MM.1S (cell line): ENCODE data around the gene SLC13A3.

Experiments used
- DNase-seq: peaks from one replicate; pipeline ENCODE4 v3.0.0-alpha.2; 2015
- H2AFZ ChIP-seq: fragments of 300-600 bp; sonication (generic); 2 replicates; pipeline ENCODE4 v1.6.0; 2016; ENCODE audit warnings: antibody characterized with exemption, low read length
- H3F3A ChIP-seq: fragments of 300-600 bp; sonication (generic); 2 replicates; pipeline ENCODE4 v1.6.1; 2016; ENCODE audit warnings: mild to moderate bottlenecking, antibody characterized with exemption, low read length, moderate library complexity, mixed read lengths; ENCODE audit not compliant: insufficient read depth
- H3K27ac ChIP-seq: fragments of 300-600 bp; sonication (generic); 2 replicates; pipeline ENCODE4 v1.5.1; 2016; ENCODE audit warnings: mild to moderate bottlenecking, low read length
- H3K27me3 ChIP-seq: fragments of 300-600 bp; sonication (generic); replicated peaks from 2 replicates; pipeline ENCODE4 v1.6.0; 2016; ENCODE audit warnings: low read length; ENCODE audit not compliant: insufficient read depth
- H3K36me3 ChIP-seq: fragments of 300-600 bp; sonication (generic); replicated peaks from 2 replicates; pipeline ENCODE4 v1.6.1; 2016; ENCODE audit warnings: mild to moderate bottlenecking, low read length, mixed read lengths; ENCODE audit not compliant: insufficient read depth
- H3K4me1 ChIP-seq: fragments of 300-600 bp; sonication (generic); 2 replicates; pipeline ENCODE4 v1.6.1; 2016; ENCODE audit warnings: low read length, mixed read lengths
- H3K4me2 ChIP-seq: fragments of 300-600 bp; sonication (generic); 2 replicates; pipeline ENCODE4 v1.6.0; 2016; ENCODE audit warnings: low read depth, low read length
- H3K4me3 ChIP-seq: fragments of 300-600 bp; sonication (generic); 2 replicates; pipeline ENCODE4 v1.5.1; 2016; ENCODE audit warnings: low read length, mixed read lengths
- H3K79me2 ChIP-seq: fragments of 300-600 bp; sonication (generic); 2 replicates; pipeline ENCODE4 v1.6.1; 2016; ENCODE audit warnings: mixed run types, low read length, mixed read lengths
- H3K9ac ChIP-seq: fragments of 300-600 bp; sonication (generic); 2 replicates; pipeline ENCODE4 v1.6.1; 2016; ENCODE audit warnings: low read length, mixed read lengths
- H3K9me2 ChIP-seq: fragments of 300-600 bp; sonication (generic); replicated peaks from 2 replicates; pipeline ENCODE4 v1.6.1; 2016; ENCODE audit warnings: mild to moderate bottlenecking, low read length, mixed read lengths; ENCODE audit not compliant: insufficient read depth
- H3K9me3 ChIP-seq: fragments of 300-600 bp; sonication (generic); replicated peaks from 2 replicates; pipeline ENCODE4 v1.6.1; 2016; ENCODE audit warnings: mild to moderate bottlenecking, low read length, mixed read lengths; ENCODE audit not compliant: insufficient read depth
- H4K20me1 ChIP-seq: fragments of 300-600 bp; sonication (generic); 2 replicates; pipeline ENCODE4 v1.6.1; 2016; ENCODE audit warnings: mild to moderate bottlenecking, low read length, moderate library complexity, mixed read lengths; ENCODE audit not compliant: insufficient read depth
- CTCF ChIP-seq: fragments of 300-600 bp; sonication (generic); IDR thresholded peaks from 2 replicates; pipeline ENCODE4 v1.5.1; 2016; ENCODE audit warnings: antibody characterized with exemption, low read length, mixed read lengths
- EZH2 ChIP-seq: fragments of 300-600 bp; sonication (generic); optimal IDR thresholded peaks from 2 replicates; pipeline ENCODE3; 2017; ENCODE audit warnings: low read depth, mild to moderate bottlenecking, antibody characterized with exemption, low read length, mixed read lengths
- EZH2phosphoT487 ChIP-seq: fragments of 300-600 bp; sonication (generic); IDR thresholded peaks from 2 replicates; pipeline ENCODE4 v1.6.1; 2018; ENCODE audit warnings: antibody characterized with exemption, low read length

Gene SLC13A3

GRCh38 chr20:46539113-46539512 is 112.1 kb downstream of the SLC13A3 start:
- DNase-seq: no peak
- Histone ChIP-seq H3K4me3 (no peak overlapping the region), H3K4me1 (peaks cover 5% of the 10 kb centered on the region), H2AFZ (no peak overlapping the region), H3K9me3 (no peaks in the 10 kb centered on the region), H3K4me2 (no peak overlapping the region), H3K9ac (no peak overlapping the region), H4K20me1 (no peaks in the 10 kb centered on the region), H3K79me2 (no peaks in the 10 kb centered on the region), H3F3A (no peaks in the 10 kb centered on the region), H3K36me3 (no peaks in the 10 kb centered on the region), H3K9me2 (no peaks in the 10 kb centered on the region), H3K27me3 (no peaks in the 10 kb centered on the region), H3K27ac (no peak overlapping the region)
- TF ChIP-seq EZH2phosphoT487 (no peak), CTCF (no peak), EZH2 (no peak)

GRCh38 chr20:46530640-46531039 is 120.6 kb downstream of the SLC13A3 start:
- Histone ChIP-seq H3K79me2 (no peaks in the 10 kb centered on the region), H3K4me3 (no peak overlapping the region), H3K4me2 (no peak overlapping the region), H2AFZ (no peak overlapping the region), H4K20me1 (no peaks in the 10 kb centered on the region), H3F3A (no peaks in the 10 kb centered on the region), H3K4me1 (no peaks in the 10 kb centered on the region), H3K27me3 (no peaks in the 10 kb centered on the region), H3K9ac (no peak overlapping the region), H3K27ac (no peak overlapping the region), H3K9me2 (no peaks in the 10 kb centered on the region), H3K9me3 (no peaks in the 10 kb centered on the region), H3K36me3 (no peaks in the 10 kb centered on the region)
- no peak for DNase-seq
- TF ChIP-seq CTCF: no peak
- no peak for TF ChIP-seq EZH2
- no peak for TF ChIP-seq EZH2phosphoT487

GRCh38 chr20:46523696-46524328 is 127.4 kb downstream of the SLC13A3 start:
- Histone ChIP-seq H3K36me3 (no peaks in the 10 kb centered on the region), H4K20me1 (no peaks in the 10 kb centered on the region), H3K27me3 (no peaks in the 10 kb centered on the region), H3K4me1 (peaks cover 11% of the 10 kb centered on the region), H3F3A (no peaks in the 10 kb centered on the region), H3K27ac (no peak overlapping the region), H2AFZ (no peak overlapping the region), H3K9me3 (no peaks in the 10 kb centered on the region), H3K9ac (no peak overlapping the region), H3K79me2 (no peaks in the 10 kb centered on the region), H3K4me3 (no peak overlapping the region), H3K4me2 (no peak overlapping the region), H3K9me2 (no peaks in the 10 kb centered on the region)
- TF ChIP-seq EZH2phosphoT487: no peak
- DNase-seq: peak; percentile 51

- Histone ChIP-seq H3K79me2 (no peaks in the 10 kb centered on the region), H3K4me3 (no peak overlapping the region), H3K9me3 (no peaks in the 10 kb centered on the region), H3K9ac (no peak overlapping the region), H3F3A (no peaks in the 10 kb centered on the region), H3K27ac (no peak overlapping the region), H2AFZ (no peak overlapping the region), H3K36me3 (no peaks in the 10 kb centered on the region), H4K20me1 (no peaks in the 10 kb centered on the region), H3K4me1 (peaks cover 11% of the 10 kb centered on the region), H3K9me2 (no peaks in the 10 kb centered on the region), H3K4me2 (no peak overlapping the region), H3K27me3 (no peaks in the 10 kb centered on the region)
- TF ChIP-seq EZH2phosphoT487: no peak
- TF ChIP-seq EZH2: no peak
- TF ChIP-seq CTCF: no peak
- DNase-seq: no peak
Observed at GRCh38 chr20:46523108-46523507, 128.2 kb downstream of the SLC13A3 start.
